ENCODE measurements around the gene DHRSX. TPM values are rescaled to one million over a fixed set of nuclear protein-coding genes. Genes with fewer than 3 reads are reported as not detected.

DHRSX gene
- total RNA-seq, 1 experiment from 2014 or later = 23.9 TPM

- peaks cover 27% of the 10 kb centered on the region for H3K4me1 ChIP-seq (replicated peaks)
- H3K4me3 ChIP-seq = peak overlapping the region; percentile 95; the same call in 1 of the 2 replicates
- H3K36me3 ChIP-seq = peaks cover 34% of the 10 kb centered on the region
- no peaks in the 10 kb centered on the region for H3K27me3 ChIP-seq (replicated peaks)
- H3K9me3 ChIP-seq (replicated peaks) = no peaks in the 10 kb centered on the region
- DNase-seq (ENCODE audit: low read depth in 1 of 2, low spot score in 2 of 2) = no peak
- H3K27ac ChIP-seq = 0 out of 2 replicates have a peak overlapping the region, but pooled peaks have one; percentile 90
These were observed 1.9 kb downstream of the DHRSX start for GRCh38 chrX:2498781-2499302.

GRCh38 chrX:2497961-2498780, 2.6 kb downstream of the DHRSX start:
- DNase-seq (ENCODE audit: low read depth in 1 of 2, low spot score in 2 of 2) = peak in 1 of 2 experiments; percentile 32
- Histone ChIP-seq H3K9me3 (replicated peaks) (no peaks in the 10 kb centered on the region), H3K27ac (no peak overlapping the region), H3K27me3 (replicated peaks) (no peaks in the 10 kb centered on the region), H3K4me3 (peak overlapping the region; percentile 95; the same call in 1 of the 2 replicates), H3K36me3 (peaks cover 34% of the 10 kb centered on the region), H3K4me1 (replicated peaks) (peaks cover 27% of the 10 kb centered on the region)

DNA sequence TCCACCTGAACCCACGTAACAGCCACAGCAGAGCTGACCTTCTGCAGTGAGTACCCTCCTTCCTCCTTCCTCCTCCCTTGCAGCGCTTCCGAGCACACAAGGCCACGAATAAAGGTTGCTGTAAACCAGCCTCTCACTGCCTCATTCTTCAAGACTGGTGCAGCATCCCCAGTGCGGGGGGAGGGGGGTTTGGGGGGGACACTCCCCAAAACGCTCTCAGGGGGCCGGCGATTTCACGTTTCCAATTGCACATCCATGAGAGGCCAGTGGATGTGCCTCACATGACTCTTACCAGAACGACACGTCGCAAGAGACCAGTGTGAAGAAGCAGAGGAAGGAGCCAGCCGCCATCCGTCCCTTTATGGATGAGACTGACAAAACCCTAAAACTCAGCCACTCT, 5.2 kb downstream of the DHRSX start:
- Histone ChIP-seq H3K4me3 (no peak overlapping the region), H3K36me3 (peaks cover 37% of the 10 kb centered on the region), H3K4me1 (replicated peaks) (peaks cover 27% of the 10 kb centered on the region), H3K27ac (no peak overlapping the region), H3K9me3 (replicated peaks) (no peaks in the 10 kb centered on the region), H3K27me3 (replicated peaks) (no peaks in the 10 kb centered on the region)
- no peak for DNase-seq (ENCODE audit: low read depth in 1 of 2, low spot score in 2 of 2)

DNA sequence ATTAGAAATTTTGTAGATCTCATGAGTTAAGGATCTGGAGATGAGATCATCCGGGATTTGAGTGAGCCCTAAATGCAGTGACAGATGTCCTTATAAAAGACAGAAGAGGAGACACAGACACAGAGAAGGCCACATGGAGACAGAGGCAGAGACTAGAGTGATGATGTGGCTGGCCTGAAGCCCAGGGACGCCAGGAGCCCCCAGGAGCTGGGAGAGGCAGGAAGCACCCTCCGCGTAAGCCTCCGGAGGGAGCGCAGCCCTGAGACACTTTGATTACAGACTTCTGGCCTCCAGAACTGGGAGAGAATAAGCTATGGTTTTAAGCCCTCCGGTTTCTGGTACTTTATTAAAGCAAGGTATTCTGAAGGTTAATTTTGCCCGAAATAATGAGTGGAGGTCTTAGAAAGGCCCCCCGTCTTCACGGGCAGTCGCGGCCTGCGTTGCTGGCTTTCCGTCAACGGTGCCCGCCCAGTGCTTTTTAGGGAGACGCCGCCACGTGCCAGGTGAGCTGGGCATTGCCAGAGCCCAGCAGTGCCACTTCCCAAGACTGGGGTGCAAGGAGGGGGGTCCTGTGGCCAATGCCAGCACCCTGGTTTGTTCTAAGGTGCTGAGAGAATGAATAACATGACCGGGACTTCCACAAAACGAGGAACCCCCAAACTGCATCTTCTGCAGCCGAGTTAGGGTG, 8.1 kb downstream of the DHRSX start:
- H3K4me3 ChIP-seq = no peak overlapping the region
- peaks cover 5% of the 10 kb centered on the region for H3K4me1 ChIP-seq (replicated peaks)
- H3K27ac ChIP-seq = no peak overlapping the region
- H3K36me3 ChIP-seq = peaks cover 46% of the 10 kb centered on the region
- no peaks in the 10 kb centered on the region for H3K27me3 ChIP-seq (replicated peaks)
- H3K9me3 ChIP-seq (replicated peaks) = no peaks in the 10 kb centered on the region
- DNase-seq (ENCODE audit: low read depth in 1 of 2, low spot score in 2 of 2) = no peak

GRCh38 chrX:2490634-2491033, 10.1 kb downstream of the DHRSX start:
- Histone ChIP-seq H3K27me3 (replicated peaks) (no peaks in the 10 kb centered on the region), H3K4me3 (no peak overlapping the region), H3K9me3 (replicated peaks) (no peaks in the 10 kb centered on the region), H3K27ac (no peak overlapping the region), H3K36me3 (peaks cover 50% of the 10 kb centered on the region), H3K4me1 (replicated peaks) (no peaks in the 10 kb centered on the region)
- no peak for DNase-seq (ENCODE audit: low read depth in 1 of 2, low spot score in 2 of 2)

DNA sequence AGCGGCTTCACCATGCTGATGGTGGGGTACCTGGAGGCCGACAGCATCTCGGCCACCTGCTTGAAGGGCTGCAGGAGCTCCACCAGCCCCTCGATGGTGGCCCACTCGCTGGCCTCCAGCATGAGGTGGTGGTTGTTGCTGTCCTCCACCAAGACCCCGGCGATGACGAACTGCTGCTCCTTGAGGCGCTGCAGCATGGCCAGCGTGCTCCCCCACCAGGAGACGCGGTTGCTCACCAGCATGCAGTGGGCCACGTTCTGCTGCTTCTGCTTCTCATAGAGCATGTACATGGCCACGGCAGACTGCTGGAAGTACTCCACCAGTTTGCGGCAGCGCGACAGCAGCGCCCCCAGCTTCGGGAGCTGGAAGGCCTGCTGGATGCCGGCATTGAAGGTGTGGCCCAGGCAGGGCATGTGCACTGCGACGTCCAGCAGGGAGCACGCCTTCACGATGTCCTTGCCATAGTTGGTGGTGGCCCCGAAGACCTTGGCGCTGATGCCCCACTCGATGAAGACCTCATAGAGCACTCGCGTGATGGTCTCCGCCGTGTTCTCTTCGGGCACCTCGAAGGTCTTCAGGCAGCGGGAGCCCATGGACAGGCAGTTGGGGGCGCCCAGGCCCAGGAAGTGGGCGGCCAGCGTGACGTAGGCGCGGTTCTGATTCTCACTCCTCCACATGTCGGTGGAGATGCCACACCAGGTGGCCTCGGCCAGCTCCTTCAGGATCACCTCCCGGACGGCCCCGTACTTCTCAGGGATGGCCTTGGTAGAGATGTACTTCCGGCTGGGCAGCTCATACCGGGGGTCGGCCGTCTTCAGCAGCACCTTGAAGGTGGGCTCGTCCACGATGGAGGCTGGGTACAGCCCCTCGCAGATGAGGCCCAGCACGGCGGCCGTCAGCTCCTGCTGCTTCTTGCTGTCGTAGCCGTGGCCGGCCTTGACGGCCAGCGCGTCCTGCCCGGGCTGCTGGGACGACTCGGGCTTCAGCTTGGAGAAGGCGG, 11.0 kb downstream of the DHRSX start:
- Histone ChIP-seq H3K36me3 (peaks cover 52% of the 10 kb centered on the region), H3K27me3 (replicated peaks) (no peaks in the 10 kb centered on the region), H3K4me1 (replicated peaks) (no peaks in the 10 kb centered on the region), H3K27ac (no peak overlapping the region), H3K9me3 (replicated peaks) (no peaks in the 10 kb centered on the region), H3K4me3 (no peak overlapping the region)
- no peak for DNase-seq (ENCODE audit: low read depth in 1 of 2, low spot score in 2 of 2)

GRCh38 chrX:2488621-2489285, 12.0 kb downstream of the DHRSX start:
- no peaks in the 10 kb centered on the region for H3K9me3 ChIP-seq (replicated peaks)
- no peak for DNase-seq (ENCODE audit: low read depth in 1 of 2, low spot score in 2 of 2)
- H3K4me1 ChIP-seq (replicated peaks) = no peaks in the 10 kb centered on the region
- no peak overlapping the region for H3K27ac ChIP-seq
- peaks cover 57% of the 10 kb centered on the region for H3K36me3 ChIP-seq
- H3K4me3 ChIP-seq = no peak overlapping the region
- no peaks in the 10 kb centered on the region for H3K27me3 ChIP-seq (replicated peaks)

GRCh38 chrX:2487366-2487765, 13.4 kb downstream of the DHRSX start:
- Histone ChIP-seq H3K4me3 (no peak overlapping the region), H3K27ac (no peak overlapping the region), H3K27me3 (replicated peaks) (no peaks in the 10 kb centered on the region), H3K9me3 (replicated peaks) (no peaks in the 10 kb centered on the region), H3K36me3 (peaks cover 57% of the 10 kb centered on the region), H3K4me1 (replicated peaks) (no peaks in the 10 kb centered on the region)
- DNase-seq (ENCODE audit: low read depth in 1 of 2, low spot score in 2 of 2) = no peak

- no peak for DNase-seq (ENCODE audit: low read depth in 1 of 2, low spot score in 2 of 2)
- Histone ChIP-seq H3K9me3 (replicated peaks) (no peaks in the 10 kb centered on the region), H3K36me3 (peaks cover 57% of the 10 kb centered on the region), H3K27me3 (replicated peaks) (no peaks in the 10 kb centered on the region), H3K4me3 (no peak overlapping the region), H3K4me1 (replicated peaks) (no peaks in the 10 kb centered on the region), H3K27ac (no peak overlapping the region)
These were observed 14.2 kb downstream of the DHRSX start for GRCh38 chrX:2486476-2487133.

DNA sequence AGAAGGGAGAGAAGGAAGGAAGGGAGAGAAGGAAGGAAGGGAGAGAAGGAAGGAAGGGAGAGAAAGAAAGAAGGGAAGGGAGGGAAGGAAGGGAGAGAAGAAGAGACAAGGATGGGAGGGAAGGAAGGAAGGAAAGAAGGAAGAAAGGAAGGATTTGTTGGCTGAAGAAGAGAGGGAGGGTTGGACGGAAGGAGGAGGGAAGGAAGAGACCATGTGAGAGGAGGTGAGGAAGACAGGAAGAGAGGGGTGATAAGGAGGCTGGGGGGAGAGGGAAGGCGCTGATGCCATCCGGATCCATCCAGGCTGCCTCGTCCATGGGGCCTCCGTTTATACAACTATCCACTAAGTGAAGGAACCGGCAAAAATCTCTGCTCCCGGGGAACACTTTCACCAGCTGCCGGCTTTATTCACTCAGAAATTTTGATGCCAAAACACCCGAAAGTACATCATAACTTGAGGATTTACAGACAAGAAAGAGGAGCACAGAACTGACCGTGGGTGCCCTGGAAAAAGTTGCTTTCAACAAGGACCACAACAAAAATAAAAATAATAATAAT, 14.9 kb downstream of the DHRSX start:
- Histone ChIP-seq H3K27me3 (replicated peaks) (no peaks in the 10 kb centered on the region), H3K4me3 (no peak overlapping the region), H3K4me1 (replicated peaks) (no peaks in the 10 kb centered on the region), H3K9me3 (replicated peaks) (no peaks in the 10 kb centered on the region), H3K36me3 (peaks cover 57% of the 10 kb centered on the region), H3K27ac (no peak overlapping the region)
- DNase-seq (ENCODE audit: low read depth in 1 of 2, low spot score in 2 of 2) = no peak

DNA sequence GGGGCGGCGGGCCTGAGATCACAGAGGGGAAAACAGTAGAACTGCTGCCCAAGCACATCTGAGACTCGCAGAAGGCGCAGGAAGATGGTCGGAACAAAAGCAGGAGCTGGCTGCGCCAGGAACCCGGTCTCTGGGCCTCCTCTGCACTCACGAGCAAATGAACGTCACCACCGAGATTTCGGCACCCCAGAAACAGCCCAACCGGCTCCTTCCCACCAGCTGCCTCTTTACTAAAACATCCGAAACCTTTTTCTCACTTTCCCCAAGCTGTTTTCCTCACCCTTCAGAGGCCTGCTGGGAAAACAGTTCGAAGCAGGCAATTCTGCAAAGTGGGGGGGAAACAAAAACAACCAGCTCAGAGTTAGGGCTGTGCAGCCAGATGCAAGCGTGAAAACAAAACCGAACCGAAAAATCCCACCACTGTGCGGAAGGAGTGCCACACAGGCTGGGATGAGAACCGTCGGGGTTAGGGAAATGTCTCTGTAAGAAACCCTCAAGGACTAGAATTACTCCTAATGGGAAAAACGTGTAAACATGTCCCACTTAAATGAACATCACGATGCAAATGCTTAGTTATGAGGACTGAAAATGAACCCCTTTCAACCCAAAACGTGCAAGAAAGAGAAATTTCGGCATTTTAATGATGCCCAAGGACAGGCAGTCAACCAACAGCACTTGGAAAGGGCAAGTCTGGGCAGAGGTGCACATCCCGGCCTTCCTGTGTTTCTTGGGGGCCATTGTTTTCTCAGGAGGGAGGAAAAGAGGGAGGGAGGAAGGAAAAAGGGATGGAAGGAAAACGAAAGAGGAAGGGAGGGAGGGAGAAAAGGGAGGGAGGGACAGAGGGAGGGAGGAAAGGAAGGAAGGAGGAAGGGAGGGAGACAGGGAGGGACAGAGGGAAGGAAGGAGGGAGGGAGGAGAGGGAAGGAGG, 15.8 kb downstream of the DHRSX start:
- H3K4me3 ChIP-seq = no peak overlapping the region
- no peak for DNase-seq (ENCODE audit: low read depth in 1 of 2, low spot score in 2 of 2)
- peaks cover 49% of the 10 kb centered on the region for H3K36me3 ChIP-seq
- H3K9me3 ChIP-seq (replicated peaks) = no peaks in the 10 kb centered on the region
- H3K27ac ChIP-seq = no peak overlapping the region
- H3K27me3 ChIP-seq (replicated peaks) = no peaks in the 10 kb centered on the region
- no peaks in the 10 kb centered on the region for H3K4me1 ChIP-seq (replicated peaks)

Measured in SJSA1 (cell line).